Measurements from ENCODE around the gene DNAH3.

DNA sequence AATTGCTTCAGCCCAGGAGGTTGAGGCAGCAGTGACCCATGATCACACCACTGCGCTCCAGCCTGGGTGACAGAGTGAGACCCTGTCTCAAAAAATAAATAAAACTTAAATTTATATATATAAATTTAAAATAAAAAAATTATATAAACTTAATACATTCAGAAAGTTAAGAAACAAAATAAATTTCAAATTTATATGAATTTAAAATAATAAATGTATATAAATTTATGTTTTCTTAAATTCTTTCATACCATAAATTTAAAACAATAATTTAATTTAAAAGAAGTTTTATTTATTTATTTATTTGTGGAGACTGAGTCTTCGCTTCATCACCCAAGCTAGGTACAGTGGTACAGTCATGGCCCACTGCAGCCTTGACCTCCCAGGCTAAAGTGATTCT is 229.8 kb downstream of the DNAH3 start:
- TF ChIP-seq, protein P1, sequence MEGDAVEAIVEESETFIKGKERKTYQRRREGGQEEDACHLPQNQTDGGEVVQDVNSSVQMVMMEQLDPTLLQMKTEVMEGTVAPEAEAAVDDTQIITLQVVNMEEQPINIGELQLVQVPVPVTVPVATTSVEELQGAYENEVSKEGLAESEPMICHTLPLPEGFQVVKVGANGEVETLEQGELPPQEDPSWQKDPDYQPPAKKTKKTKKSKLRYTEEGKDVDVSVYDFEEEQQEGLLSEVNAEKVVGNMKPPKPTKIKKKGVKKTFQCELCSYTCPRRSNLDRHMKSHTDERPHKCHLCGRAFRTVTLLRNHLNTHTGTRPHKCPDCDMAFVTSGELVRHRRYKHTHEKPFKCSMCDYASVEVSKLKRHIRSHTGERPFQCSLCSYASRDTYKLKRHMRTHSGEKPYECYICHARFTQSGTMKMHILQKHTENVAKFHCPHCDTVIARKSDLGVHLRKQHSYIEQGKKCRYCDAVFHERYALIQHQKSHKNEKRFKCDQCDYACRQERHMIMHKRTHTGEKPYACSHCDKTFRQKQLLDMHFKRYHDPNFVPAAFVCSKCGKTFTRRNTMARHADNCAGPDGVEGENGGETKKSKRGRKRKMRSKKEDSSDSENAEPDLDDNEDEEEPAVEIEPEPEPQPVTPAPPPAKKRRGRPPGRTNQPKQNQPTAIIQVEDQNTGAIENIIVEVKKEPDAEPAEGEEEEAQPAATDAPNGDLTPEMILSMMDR (IDR thresholded peaks at IDR 0.05; ENCODE audit: low read length), result no peak
- no peak for TF ChIP-seq EZH2 (IDR thresholded peaks at IDR 0.05; ENCODE audit: borderline replicate concordance, low read length)

All from OCI-LY1 (cell line).